GM19240 (cell line): Measurements from ENCODE around the gene LIX1L.

Experiments
- DNase-seq: peaks from one replicate; pipeline ENCODE4 v3.0.0; 2011; ENCODE audit warnings: low spot score; ENCODE audit not compliant: insufficient read length

The LIX1L gene

GRCh38 chr1:145963265-145964019, 5.6 kb upstream of the LIX1L start:
- DNase-seq = no peak

- DNase-seq = no peak
These were observed 4.6 kb upstream of the LIX1L start for GRCh38 chr1:145962157-145963102.

GRCh38 chr1:145961425-145962156, 3.8 kb upstream of the LIX1L start:
- DNase-seq = no peak

GRCh38 chr1:145961109-145961424, 3.2 kb upstream of the LIX1L start:
- DNase-seq = no peak

- DNase-seq = no peak
These were observed 2.8 kb upstream of the LIX1L start for GRCh38 chr1:145960468-145961108.

- DNase-seq = no peak
These were observed 2.2 kb upstream of the LIX1L start for GRCh38 chr1:145959957-145960467.

- DNase-seq = no peak
These were observed 1.5 kb upstream of the LIX1L start for GRCh38 chr1:145959333-145959732.

GRCh38 chr1:145958734-145959133, 917 bp upstream of the LIX1L start:
- DNase-seq = no peak

- DNase-seq = no peak
These were observed 905 bp downstream of the LIX1L start for GRCh38 chr1:145956781-145957442.

- no peak for DNase-seq
These were observed 1.5 kb downstream of the LIX1L start for GRCh38 chr1:145956361-145956760.

GRCh38 chr1:145955436-145955835, 2.4 kb downstream of the LIX1L start:
- DNase-seq = no peak

GRCh38 chr1:145953861-145954260, 4.0 kb downstream of the LIX1L start:
- no peak for DNase-seq

GRCh38 chr1:145952903-145953302, 4.9 kb downstream of the LIX1L start:
- DNase-seq = no peak

- DNase-seq = no peak
These were observed 6.3 kb downstream of the LIX1L start for GRCh38 chr1:145951526-145951925.

- DNase-seq = no peak
These were observed 8.6 kb downstream of the LIX1L start for GRCh38 chr1:145949219-145949618.

- DNase-seq = no peak
These were observed 10.3 kb downstream of the LIX1L start for GRCh38 chr1:145947551-145947950.

- no peak for DNase-seq
These were observed 11.3 kb downstream of the LIX1L start for GRCh38 chr1:145946477-145946986.

GRCh38 chr1:145944532-145944931, 13.3 kb downstream of the LIX1L start:
- no peak for DNase-seq

- DNase-seq = no peak
These were observed 14.9 kb downstream of the LIX1L start for GRCh38 chr1:145942871-145943270.

- DNase-seq = no peak
These were observed 15.4 kb downstream of the LIX1L start for GRCh38 chr1:145942405-145942804.
